Type B pancreatic cell (in vitro differentiated cells): ENCODE data around the gene GGTA1. TPM values are rescaled to one million over a fixed set of nuclear protein-coding genes. Genes with fewer than 3 reads are reported as not detected.

Source experiments
- DNase-seq: peaks from one replicate; pipeline ENCODE4 v3.0.0; 2021; ENCODE audit warnings: mixed read lengths; ENCODE audit not compliant: unreplicated experiment; ENCODE audit errors: extremely low spot score
- H3K27ac Mint-ChIP-seq: 2 replicates; pipeline ENCODE4 v1.8.0; 2021; ENCODE audit warnings: mild to moderate bottlenecking, mixed read lengths
- H3K27me3 Mint-ChIP-seq: 2 replicates; pipeline ENCODE4 v1.8.0; 2021; ENCODE audit warnings: mixed read lengths
- H3K36me3 Mint-ChIP-seq: 2 replicates; pipeline ENCODE4 v1.8.0; 2021; ENCODE audit warnings: mixed read lengths
- H3K4me1 Mint-ChIP-seq: one replicate; pipeline ENCODE4 v1.8.0; 2021; ENCODE audit warnings: mixed read lengths; ENCODE audit not compliant: unreplicated experiment
- H3K4me3 Mint-ChIP-seq: 2 replicates; pipeline ENCODE4 v1.8.0; 2021; ENCODE audit warnings: mild to moderate bottlenecking, mixed read lengths
- H3K9me3 Mint-ChIP-seq: 2 replicates; pipeline ENCODE4 v1.8.0; 2021; ENCODE audit warnings: mixed read lengths
- CTCF ChIP-seq: fragments of 200-600 bp; sonication (generic); conservative IDR thresholded peaks from 2 replicates; pipeline ENCODE4 v1.5.0; 2021; ENCODE audit warnings: antibody characterized with exemption, mild to moderate bottlenecking
- total RNA-seq: library from RNA; stranded (reverse); gene quantifications from 2 replicates; pipeline ENCODE4 v1.2.1, GENCODE V29; 2021; ENCODE audit warnings: low replicate concordance

Gene GGTA1
- total RNA-seq, 1 donor from 2014 or later = not detected

GRCh38 chr9:121541256-121541655 lies 41.6 kb upstream of the GGTA1 start:
- Mint-ChIP-seq H3K4me3 (no peak overlapping the region), H3K36me3 (no peaks in the 10 kb centered on the region), H3K4me1 (peaks cover 4% of the 10 kb centered on the region), H3K27ac (no peak overlapping the region), H3K27me3 (peaks cover 8% of the 10 kb centered on the region), H3K9me3 (no peaks in the 10 kb centered on the region)
- no peak for DNase-seq
- TF ChIP-seq CTCF = no peak

- H3K4me3 Mint-ChIP-seq = no peak overlapping the region
- no peak for TF ChIP-seq CTCF
- no peak for DNase-seq
These were observed 38.6 kb upstream of the GGTA1 start for GRCh38 chr9:121538221-121538620.

GRCh38 chr9:121537283-121537682 lies 37.6 kb upstream of the GGTA1 start:
- no peak for DNase-seq
- no peaks in the 10 kb centered on the region for H3K36me3 Mint-ChIP-seq
- H3K27me3 Mint-ChIP-seq = peaks cover 8% of the 10 kb centered on the region
- TF ChIP-seq CTCF = no peak
- no peaks in the 10 kb centered on the region for H3K9me3 Mint-ChIP-seq
- no peak overlapping the region for H3K4me3 Mint-ChIP-seq
- no peak overlapping the region for H3K27ac Mint-ChIP-seq
- peaks cover 4% of the 10 kb centered on the region for H3K4me1 Mint-ChIP-seq

More at GRCh38 chr9:121538221-121538620, 38.6 kb upstream of the GGTA1 start:
- no peak overlapping the region for H3K27ac Mint-ChIP-seq
- peaks cover 4% of the 10 kb centered on the region for H3K4me1 Mint-ChIP-seq
- H3K27me3 Mint-ChIP-seq = peaks cover 8% of the 10 kb centered on the region
- H3K36me3 Mint-ChIP-seq = no peaks in the 10 kb centered on the region
- no peaks in the 10 kb centered on the region for H3K9me3 Mint-ChIP-seq

- Mint-ChIP-seq H3K9me3 (no peaks in the 10 kb centered on the region), H3K36me3 (no peaks in the 10 kb centered on the region), H3K27ac (no peak overlapping the region), H3K4me3 (no peak overlapping the region), H3K4me1 (peaks cover 4% of the 10 kb centered on the region), H3K27me3 (no peaks in the 10 kb centered on the region)
- TF ChIP-seq CTCF = no peak
- DNase-seq = no peak
These were observed 33.2 kb upstream of the GGTA1 start for GRCh38 chr9:121532881-121533280.

GRCh38 chr9:121529237-121529987 lies 29.8 kb upstream of the GGTA1 start:
- H3K9me3 Mint-ChIP-seq = no peaks in the 10 kb centered on the region
- H3K36me3 Mint-ChIP-seq = no peaks in the 10 kb centered on the region
- H3K4me3 Mint-ChIP-seq = no peak overlapping the region
- no peaks in the 10 kb centered on the region for H3K4me1 Mint-ChIP-seq
- DNase-seq = no peak
- TF ChIP-seq CTCF = no peak
- H3K27me3 Mint-ChIP-seq = no peaks in the 10 kb centered on the region
- H3K27ac Mint-ChIP-seq = no peak overlapping the region
